ENCODE data around the gene CPNE4. TPM values are rescaled to one million over a fixed set of nuclear protein-coding genes. Genes with fewer than 3 reads are reported as not detected.

CPNE4 gene
- total and polyA plus RNA-seq, 2 donors (not counting 3 experiments of a cell fraction or from before 2014, with no cell fraction given), result not detected

DNA sequence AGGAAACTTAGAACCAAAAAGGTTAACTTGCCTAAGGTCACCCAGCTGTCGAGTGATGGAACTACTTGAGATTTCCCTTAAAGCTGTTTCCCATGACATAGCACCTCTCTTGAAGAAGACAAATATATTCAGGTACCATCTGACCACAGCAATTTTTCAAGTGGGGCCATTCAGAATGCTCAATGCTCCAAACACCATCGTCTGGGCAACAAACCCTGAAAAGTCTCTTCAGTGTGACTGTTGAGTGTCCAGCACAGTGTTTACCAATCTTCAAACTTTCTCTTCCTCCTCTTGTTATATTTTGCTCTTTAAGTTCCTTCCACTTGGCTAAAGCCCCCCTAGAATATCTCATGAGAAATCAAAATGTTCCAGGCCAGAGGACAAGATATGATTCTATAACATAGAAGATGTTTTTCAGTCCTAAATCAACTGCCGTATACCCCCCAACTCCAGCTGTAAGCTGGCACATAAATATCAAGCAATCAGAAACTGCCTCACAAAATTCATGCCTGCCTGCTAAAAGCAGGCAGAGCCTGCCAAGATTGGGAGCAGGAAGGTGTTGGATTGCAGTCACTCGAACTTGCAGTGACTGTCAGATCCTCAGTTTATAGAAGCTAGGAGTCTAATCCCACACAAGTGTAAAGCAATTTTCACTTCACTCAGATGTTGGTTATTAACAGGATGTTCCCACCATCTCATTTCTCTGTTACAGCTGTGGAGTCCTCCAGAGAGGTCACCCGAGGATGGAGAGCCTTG, 301.6 kb downstream of the CPNE4 start:
- H3K4me1 ChIP-seq (ENCODE audit: control insufficient read depth, extremely low read depth, insufficient read depth, low read length), result no peaks in the 10 kb centered on the region
- no peak overlapping the region for H2AFZ ChIP-seq (ENCODE audit: low read depth, low read length)
- no peak overlapping the region for H3K27ac ChIP-seq (ENCODE audit: insufficient read depth, low read depth, low read length)
- no peaks in the 10 kb centered on the region for H3K27me3 ChIP-seq (ENCODE audit: control insufficient read depth in 2 of 2, insufficient read depth in 2 of 2, low read length in 2 of 2)
- no peak overlapping the region for H3K4me3 ChIP-seq (replicated peaks in 1 of 3; ENCODE audit: insufficient read depth in 1 of 3, low read depth in 1 of 3, low read length in 3 of 3)
- no peaks in the 10 kb centered on the region for H3K79me2 ChIP-seq (ENCODE audit: control insufficient read depth, insufficient read depth, low read length)
- BruUV-seq (replicated peaks), result no TSS peak
- no peak overlapping the region for H3K9ac ChIP-seq (replicated peaks; ENCODE audit: extremely low read depth, insufficient read depth, low read length)
- H3K36me3 ChIP-seq (ENCODE audit: control insufficient read depth in 2 of 2, extremely low read depth in 1 of 2, insufficient read depth in 2 of 2, low read length in 2 of 2), result no peaks in the 10 kb centered on the region
- DNase-seq (ENCODE audit: low read depth, low spot score), result no peak
- TF ChIP-seq, protein P1, sequence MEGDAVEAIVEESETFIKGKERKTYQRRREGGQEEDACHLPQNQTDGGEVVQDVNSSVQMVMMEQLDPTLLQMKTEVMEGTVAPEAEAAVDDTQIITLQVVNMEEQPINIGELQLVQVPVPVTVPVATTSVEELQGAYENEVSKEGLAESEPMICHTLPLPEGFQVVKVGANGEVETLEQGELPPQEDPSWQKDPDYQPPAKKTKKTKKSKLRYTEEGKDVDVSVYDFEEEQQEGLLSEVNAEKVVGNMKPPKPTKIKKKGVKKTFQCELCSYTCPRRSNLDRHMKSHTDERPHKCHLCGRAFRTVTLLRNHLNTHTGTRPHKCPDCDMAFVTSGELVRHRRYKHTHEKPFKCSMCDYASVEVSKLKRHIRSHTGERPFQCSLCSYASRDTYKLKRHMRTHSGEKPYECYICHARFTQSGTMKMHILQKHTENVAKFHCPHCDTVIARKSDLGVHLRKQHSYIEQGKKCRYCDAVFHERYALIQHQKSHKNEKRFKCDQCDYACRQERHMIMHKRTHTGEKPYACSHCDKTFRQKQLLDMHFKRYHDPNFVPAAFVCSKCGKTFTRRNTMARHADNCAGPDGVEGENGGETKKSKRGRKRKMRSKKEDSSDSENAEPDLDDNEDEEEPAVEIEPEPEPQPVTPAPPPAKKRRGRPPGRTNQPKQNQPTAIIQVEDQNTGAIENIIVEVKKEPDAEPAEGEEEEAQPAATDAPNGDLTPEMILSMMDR (IDR thresholded peaks at IDR 0.05; ENCODE audit: extremely low read depth in 1 of 2, insufficient read depth in 1 of 2, low read depth in 1 of 2, low read length in 2 of 2), result no peak
- TF ChIP-seq EZH2 (IDR thresholded peaks at IDR 0.05; ENCODE audit: borderline replicate concordance, low read depth, low read length, severe bottlenecking) (no peak), JUN (IDR thresholded peaks at IDR 0.05; ENCODE audit: borderline replicate concordance, insufficient read depth, insufficient read length, low read depth) (no peak), FOS (IDR thresholded peaks at IDR 0.05; ENCODE audit: borderline replicate concordance, insufficient read depth, low read length) (no peak), MYC (IDR thresholded peaks at IDR 0.05; ENCODE audit: low read depth, low read length) (no peak), POLR2A (IDR thresholded peaks at IDR 0.05; ENCODE audit: low read depth, low read length) (no peak)
- TF ChIP-seq, protein P2, sequence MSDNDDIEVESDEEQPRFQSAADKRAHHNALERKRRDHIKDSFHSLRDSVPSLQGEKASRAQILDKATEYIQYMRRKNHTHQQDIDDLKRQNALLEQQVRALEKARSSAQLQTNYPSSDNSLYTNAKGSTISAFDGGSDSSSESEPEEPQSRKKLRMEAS (IDR thresholded peaks at IDR 0.05; ENCODE audit: insufficient read depth, insufficient read length), result no peak
- POLR2A ChIA-PET, result no interaction called here
- CTCF ChIA-PET, result no interaction called here
- no peaks in the 10 kb centered on the region for H4K20me1 ChIP-seq (replicated peaks; ENCODE audit: control insufficient read depth, extremely low read depth, insufficient read depth, low read length)
- H3K9me3 ChIP-seq (replicated peaks; ENCODE audit: control insufficient read depth, insufficient read depth, low read length), result no peaks in the 10 kb centered on the region
- intact Hi-C loops (cut with micrococcal nuclease), result no loop called here
- dilution Hi-C loops (cut with MboI; ENCODE audit: extremely low pct_ligation_motif_present, low sequenced_read_pairs), result no loop called here
- no peak overlapping the region for H3K4me2 ChIP-seq (ENCODE audit: insufficient read depth, low read length)
- no peaks in the 10 kb centered on the region for H3K9me1 ChIP-seq (replicated peaks; ENCODE audit: control insufficient read depth, extremely low read depth, insufficient read depth, low read length)
- no peak for FAIRE-seq

All from endothelial cell of umbilical vein (primary cell).